ENCODE results near the gene UBA1. TPM values are rescaled to one million over a fixed set of nuclear protein-coding genes. Genes with fewer than 3 reads are reported as not detected.

UBA1 gene
- total RNA-seq, 1 donor from 2014 or later: 384 TPM

DNA sequence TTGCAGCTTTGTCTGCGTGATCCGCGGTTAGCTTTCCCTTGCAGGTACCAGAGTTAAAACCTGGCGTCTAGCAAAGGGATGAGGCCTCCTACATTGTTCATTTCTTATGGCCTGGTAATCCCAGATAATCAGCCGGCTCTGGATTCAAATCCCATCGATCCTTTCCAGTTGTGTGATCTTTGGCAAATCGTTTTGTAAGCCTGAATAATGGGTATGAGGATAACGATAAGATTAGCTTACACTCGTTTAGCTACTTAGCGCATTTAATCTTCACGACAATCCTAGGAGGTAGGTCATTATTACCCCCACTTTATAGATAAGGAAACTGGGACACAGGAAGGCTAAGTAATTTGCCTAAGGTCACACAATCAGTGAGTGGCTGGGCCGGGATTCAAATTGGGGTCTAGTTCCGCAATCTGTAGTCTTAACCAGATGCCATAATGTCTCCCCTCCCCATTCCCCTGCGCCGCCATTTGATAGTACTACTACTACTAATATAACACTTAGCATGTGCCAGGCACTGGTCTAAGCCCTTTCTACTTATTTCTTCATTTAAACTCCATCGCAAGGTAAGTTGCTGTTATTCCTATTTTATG lies 1.7 kb upstream of the UBA1 start:
- no peaks in the 10 kb centered on the region for H3K27me3 Mint-ChIP-seq
- peaks cover 34% of the 10 kb centered on the region for H3K4me1 Mint-ChIP-seq (ENCODE audit: unreplicated experiment)
- DNase-seq (ENCODE audit: extremely low spot score, unreplicated experiment): no peak
- H3K36me3 Mint-ChIP-seq: peaks cover 23% of the 10 kb centered on the region
- peak overlapping the region; percentile 96 for H3K4me3 Mint-ChIP-seq
- TF ChIP-seq, protein P1, sequence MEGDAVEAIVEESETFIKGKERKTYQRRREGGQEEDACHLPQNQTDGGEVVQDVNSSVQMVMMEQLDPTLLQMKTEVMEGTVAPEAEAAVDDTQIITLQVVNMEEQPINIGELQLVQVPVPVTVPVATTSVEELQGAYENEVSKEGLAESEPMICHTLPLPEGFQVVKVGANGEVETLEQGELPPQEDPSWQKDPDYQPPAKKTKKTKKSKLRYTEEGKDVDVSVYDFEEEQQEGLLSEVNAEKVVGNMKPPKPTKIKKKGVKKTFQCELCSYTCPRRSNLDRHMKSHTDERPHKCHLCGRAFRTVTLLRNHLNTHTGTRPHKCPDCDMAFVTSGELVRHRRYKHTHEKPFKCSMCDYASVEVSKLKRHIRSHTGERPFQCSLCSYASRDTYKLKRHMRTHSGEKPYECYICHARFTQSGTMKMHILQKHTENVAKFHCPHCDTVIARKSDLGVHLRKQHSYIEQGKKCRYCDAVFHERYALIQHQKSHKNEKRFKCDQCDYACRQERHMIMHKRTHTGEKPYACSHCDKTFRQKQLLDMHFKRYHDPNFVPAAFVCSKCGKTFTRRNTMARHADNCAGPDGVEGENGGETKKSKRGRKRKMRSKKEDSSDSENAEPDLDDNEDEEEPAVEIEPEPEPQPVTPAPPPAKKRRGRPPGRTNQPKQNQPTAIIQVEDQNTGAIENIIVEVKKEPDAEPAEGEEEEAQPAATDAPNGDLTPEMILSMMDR (conservative IDR thresholded peaks at IDR 0.05): no peak
- no peaks in the 10 kb centered on the region for H3K9me3 Mint-ChIP-seq
- peak overlapping the region; percentile 77 for H3K27ac Mint-ChIP-seq

DNA sequence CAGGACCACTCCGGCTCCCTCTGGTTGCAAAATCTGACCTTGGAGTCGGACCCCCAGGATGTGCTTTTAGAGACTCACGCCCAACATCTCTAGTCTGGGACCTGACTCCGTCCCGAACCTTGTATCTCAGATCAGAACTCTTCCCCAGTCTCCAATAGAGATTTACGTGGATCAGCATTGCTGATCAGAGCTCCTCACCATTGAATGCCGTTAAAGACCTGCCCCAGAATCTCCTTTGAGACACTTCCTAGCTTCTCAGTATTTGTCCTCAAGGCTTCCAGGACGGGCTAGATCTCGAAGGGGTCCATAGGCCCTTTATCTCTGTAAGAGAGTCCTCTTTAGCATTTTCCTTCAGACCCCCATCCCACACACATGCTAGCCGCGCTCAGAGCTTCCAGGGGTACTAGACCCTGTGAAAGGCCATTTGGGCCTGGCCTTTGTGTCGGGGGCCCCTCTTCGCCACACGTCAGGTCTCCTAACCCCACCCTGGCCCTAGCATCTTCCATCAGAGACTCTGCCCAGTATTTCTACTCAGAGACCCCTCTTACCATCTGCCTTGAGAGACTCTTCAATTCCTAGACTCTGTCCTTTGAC lies 662 bp downstream of the UBA1 start:
- H3K9me3 Mint-ChIP-seq: no peaks in the 10 kb centered on the region
- H3K27ac Mint-ChIP-seq: peak overlapping the region; percentile 99
- peak overlapping the region; percentile 100 for H3K4me3 Mint-ChIP-seq
- H3K4me1 Mint-ChIP-seq (ENCODE audit: unreplicated experiment): peaks cover 54% of the 10 kb centered on the region
- TF ChIP-seq, protein P1 (conservative IDR thresholded peaks at IDR 0.05): no peak
- H3K27me3 Mint-ChIP-seq: no peaks in the 10 kb centered on the region
- DNase-seq (ENCODE audit: extremely low spot score, unreplicated experiment): no peak
- H3K36me3 Mint-ChIP-seq: peaks cover 34% of the 10 kb centered on the region

DNA sequence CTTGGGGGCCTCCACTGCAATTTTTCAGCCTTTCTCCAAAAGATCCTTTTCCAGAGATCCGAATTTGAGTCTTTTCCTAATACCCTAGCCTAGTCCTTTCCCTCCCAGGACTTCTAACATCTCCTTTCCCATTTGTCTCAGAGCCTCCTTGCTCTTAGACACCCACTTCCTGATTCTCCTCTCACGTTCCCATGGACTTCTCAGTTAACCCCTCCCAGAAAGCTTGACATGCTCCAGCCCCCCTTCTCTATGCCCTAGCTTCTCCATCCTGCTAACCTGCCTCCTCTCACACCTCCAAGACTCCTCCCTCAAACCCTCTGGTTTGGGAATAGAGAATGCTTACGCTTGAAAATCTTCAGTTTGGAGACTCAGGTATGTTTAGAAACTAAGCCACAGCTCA lies 2.5 kb downstream of the UBA1 start:
- Mint-ChIP-seq H3K27ac (peak overlapping the region; percentile 99), H3K9me3 (no peaks in the 10 kb centered on the region), H3K27me3 (no peaks in the 10 kb centered on the region), H3K4me1 (ENCODE audit: unreplicated experiment) (peaks cover 54% of the 10 kb centered on the region), H3K4me3 (peak overlapping the region; percentile 100), H3K36me3 (peaks cover 42% of the 10 kb centered on the region)
- TF ChIP-seq, protein P1 (conservative IDR thresholded peaks at IDR 0.05): no peak
- no peak for DNase-seq (ENCODE audit: extremely low spot score, unreplicated experiment)

DNA sequence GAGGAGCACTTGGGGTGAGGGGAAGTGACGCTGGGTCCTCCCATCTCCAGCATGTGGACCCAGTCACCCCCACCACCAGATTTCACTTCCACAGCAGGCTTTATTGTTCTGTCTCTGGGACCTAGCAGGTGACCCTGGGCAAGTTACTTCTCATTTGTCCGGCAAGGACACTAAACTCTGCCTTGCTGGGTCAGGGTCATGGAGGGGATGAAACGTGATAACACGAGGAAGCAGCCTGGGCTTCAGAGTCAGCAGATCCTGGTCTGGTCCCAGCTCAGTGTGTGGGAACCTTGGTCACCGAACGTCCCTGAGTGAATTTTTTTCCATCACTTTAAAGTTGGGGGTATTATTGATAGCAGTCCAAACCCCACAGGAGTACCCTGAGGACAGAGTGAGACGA lies 3.9 kb downstream of the UBA1 start:
- H3K4me3 Mint-ChIP-seq: peak overlapping the region; percentile 100
- H3K36me3 Mint-ChIP-seq: peaks cover 55% of the 10 kb centered on the region
- H3K27me3 Mint-ChIP-seq: no peaks in the 10 kb centered on the region

DNA sequence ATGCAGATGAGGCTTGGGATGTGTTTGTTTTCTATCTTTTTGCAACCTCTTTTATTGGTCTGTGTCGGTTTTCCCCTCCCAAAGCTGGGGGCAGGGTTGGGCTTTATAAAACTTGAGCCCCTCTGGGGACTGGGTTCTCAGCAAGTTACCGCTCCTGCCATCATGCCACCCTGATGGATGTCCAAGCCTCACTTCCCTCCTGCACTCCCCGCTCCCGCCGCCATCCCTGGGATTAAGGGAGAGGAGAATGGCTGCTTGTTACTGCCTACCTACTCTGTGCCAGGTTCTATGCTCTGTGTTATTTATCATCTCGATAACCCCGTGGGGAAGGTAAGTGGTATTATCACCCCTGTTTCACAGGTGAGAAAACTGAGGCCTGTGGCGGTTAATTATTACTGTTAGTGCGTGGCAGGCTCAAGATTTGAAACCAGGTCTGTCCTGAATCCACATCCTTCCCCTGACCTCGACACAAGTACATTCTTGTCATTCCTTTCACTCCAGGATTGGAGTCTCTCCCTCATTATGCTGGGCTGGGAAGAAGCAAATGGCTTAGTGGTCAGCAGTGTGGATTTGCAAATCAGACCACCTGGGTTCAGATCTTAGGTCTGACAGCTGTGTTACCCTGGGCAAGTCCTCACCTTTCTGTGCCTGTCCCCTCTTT lies 4.5 kb downstream of the UBA1 start:
- DNase-seq (ENCODE audit: extremely low spot score, unreplicated experiment): no peak
- H3K36me3 Mint-ChIP-seq: peaks cover 55% of the 10 kb centered on the region
- H3K27me3 Mint-ChIP-seq: no peaks in the 10 kb centered on the region
- peak overlapping the region; percentile 99 for H3K27ac Mint-ChIP-seq
- TF ChIP-seq, protein P1 (conservative IDR thresholded peaks at IDR 0.05): no peak
- H3K9me3 Mint-ChIP-seq: no peaks in the 10 kb centered on the region
- H3K4me1 Mint-ChIP-seq (ENCODE audit: unreplicated experiment): peaks cover 52% of the 10 kb centered on the region
- peak overlapping the region; percentile 100 for H3K4me3 Mint-ChIP-seq

More for the DNA sequence above, 3.9 kb downstream of the UBA1 start:
- Mint-ChIP-seq H3K27ac (peak overlapping the region; percentile 99), H3K9me3 (no peaks in the 10 kb centered on the region), H3K4me1 (ENCODE audit: unreplicated experiment) (peaks cover 54% of the 10 kb centered on the region)
- TF ChIP-seq, protein P1 (conservative IDR thresholded peaks at IDR 0.05): no peak
- no peak for DNase-seq (ENCODE audit: extremely low spot score, unreplicated experiment)

All from type B pancreatic cell (in vitro differentiated cells).